ENCODE data around the gene AUNIP. TPM values are rescaled to one million over a fixed set of nuclear protein-coding genes. Genes with fewer than 3 reads are reported as not detected.

The AUNIP gene
- polyA plus RNA-seq, 1 of the 3 experiments (the other 2 are of a cell fraction), result 1.9 TPM

DNA sequence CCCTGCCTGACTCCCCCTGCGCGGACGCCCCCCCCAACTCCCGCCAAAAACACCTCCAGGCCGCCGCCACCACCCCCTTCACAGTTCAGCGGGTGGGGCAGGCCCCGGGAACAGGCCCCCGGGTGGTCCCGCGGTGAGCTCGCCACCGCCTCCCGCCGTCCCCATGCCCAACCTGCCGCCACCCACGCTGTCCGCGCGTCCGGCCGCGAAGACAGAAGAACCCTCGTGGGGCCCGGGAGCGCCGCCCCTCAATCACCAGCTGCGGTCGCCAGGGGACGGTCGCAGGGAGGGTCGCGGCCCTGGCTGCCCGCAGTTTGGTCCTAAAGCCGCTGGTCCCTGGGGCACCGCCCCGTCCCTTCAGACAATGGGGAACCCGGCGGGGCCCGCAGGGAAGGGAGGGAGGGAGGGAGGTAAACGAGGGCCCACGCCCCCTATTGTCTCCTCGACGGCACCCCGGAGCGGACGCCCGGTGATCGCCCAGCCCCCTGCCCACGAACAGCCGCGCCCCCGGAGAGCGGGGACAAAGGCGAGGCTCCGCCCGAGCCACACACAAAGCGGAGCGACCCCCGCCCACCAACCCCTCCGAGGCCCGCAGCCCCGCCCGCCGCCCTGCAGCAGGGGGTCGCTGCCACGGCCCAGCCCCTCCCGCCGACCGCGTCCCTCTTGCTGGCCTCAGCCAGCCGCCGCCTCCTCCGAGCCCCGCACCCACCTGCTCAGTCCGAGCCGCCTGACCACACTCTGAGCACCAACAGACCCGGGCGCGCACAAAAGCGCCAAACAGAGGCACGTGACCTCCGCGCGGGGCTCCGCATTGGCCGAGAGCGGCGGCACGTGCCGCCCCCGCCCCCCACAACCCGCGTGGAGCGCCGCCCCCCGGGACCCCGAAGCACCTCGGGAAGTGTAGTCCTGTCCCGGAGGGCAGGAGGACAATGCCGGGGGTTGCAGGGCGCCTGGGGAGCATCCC lies 46.7 kb upstream of the AUNIP start, which contains the start of gene STMN1:
STMN1 (minus strand) TSS at position 740 of the 964 bp plus-strand sequence. CDS start 1,743 bp downstream, outside the sequence.
- Histone ChIP-seq H3K4me3 (ENCODE audit: low read depth in 2 of 2, low read length in 1 of 2) (peak within 1 kb of the TSS; percentile 85 to 92), H3K9me2 (no peaks in the 10 kb centered on the region), H3K36me3 (replicated peaks in 1 of 2; ENCODE audit: control insufficient read depth in 1 of 2, insufficient read depth in 2 of 2, low read length in 1 of 2) (peaks cover 26 to 27% of the 10 kb centered on the region in 2 experiments), H3K4me2 (peak within 1 kb of the TSS; percentile 91), H3K27ac (ENCODE audit: low read depth in 2 of 2, low read length in 1 of 2) (peak within 1 kb of the TSS; percentile 84 to 92), H3F3A (replicated peaks; ENCODE audit: insufficient read depth) (peaks cover 19% of the 10 kb centered on the region), H3K79me2 (ENCODE audit: insufficient read depth) (peaks cover 46% of the 10 kb centered on the region), H3K27me3 (ENCODE audit: insufficient read depth) (no peaks in the 10 kb centered on the region), H2AFZ (ENCODE audit: low read depth) (peak within 1 kb of the TSS; percentile 75), H3K9ac (peak within 1 kb of the TSS; percentile 96), H3K9me3 (no peaks in the 10 kb centered on the region), H4K20me1 (ENCODE audit: insufficient read depth) (peaks cover 18% of the 10 kb centered on the region; the same call in 1 of the 2 replicates), H3K4me1 (ENCODE audit: control insufficient read depth in 1 of 2, insufficient read depth in 2 of 2, low read depth in 1 of 2, low read length in 1 of 2) (peaks cover 13% of the 10 kb centered on the region in 2 experiments; a peak in 3 of 4 replicates)
- CTCF ChIA-PET, result interaction anchor here (1.4 to 13.3 kb wide), 4 partner anchors 11 to 104 kb away, joined by 6 to 344 read pairs (median 34); partner anchors contain the start of gene PAFAH2
- DNase-seq, result peak; percentile 97
- 0% methylated on average over 8 of the region's 102 CpGs for WGBS (ENCODE audit: low lambda C conversion rate)
- POLR2A ChIA-PET, result interaction anchor here (1.6 to 4.2 kb wide), 5 partner anchors 10 to 116 kb away, joined by 3 to 16 read pairs (median 12); partner anchors contain the start of genes EXTL1, PAFAH2 and PAQR7
- TF ChIP-seq, protein P1, sequence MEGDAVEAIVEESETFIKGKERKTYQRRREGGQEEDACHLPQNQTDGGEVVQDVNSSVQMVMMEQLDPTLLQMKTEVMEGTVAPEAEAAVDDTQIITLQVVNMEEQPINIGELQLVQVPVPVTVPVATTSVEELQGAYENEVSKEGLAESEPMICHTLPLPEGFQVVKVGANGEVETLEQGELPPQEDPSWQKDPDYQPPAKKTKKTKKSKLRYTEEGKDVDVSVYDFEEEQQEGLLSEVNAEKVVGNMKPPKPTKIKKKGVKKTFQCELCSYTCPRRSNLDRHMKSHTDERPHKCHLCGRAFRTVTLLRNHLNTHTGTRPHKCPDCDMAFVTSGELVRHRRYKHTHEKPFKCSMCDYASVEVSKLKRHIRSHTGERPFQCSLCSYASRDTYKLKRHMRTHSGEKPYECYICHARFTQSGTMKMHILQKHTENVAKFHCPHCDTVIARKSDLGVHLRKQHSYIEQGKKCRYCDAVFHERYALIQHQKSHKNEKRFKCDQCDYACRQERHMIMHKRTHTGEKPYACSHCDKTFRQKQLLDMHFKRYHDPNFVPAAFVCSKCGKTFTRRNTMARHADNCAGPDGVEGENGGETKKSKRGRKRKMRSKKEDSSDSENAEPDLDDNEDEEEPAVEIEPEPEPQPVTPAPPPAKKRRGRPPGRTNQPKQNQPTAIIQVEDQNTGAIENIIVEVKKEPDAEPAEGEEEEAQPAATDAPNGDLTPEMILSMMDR (IDR thresholded peaks at IDR 0.05), result no peak
- TF ChIP-seq, protein P2, sequence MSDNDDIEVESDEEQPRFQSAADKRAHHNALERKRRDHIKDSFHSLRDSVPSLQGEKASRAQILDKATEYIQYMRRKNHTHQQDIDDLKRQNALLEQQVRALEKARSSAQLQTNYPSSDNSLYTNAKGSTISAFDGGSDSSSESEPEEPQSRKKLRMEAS (IDR thresholded peaks at IDR 0.05; ENCODE audit: low read depth), result peak; percentile 86
- TF ChIP-seq YY1 (IDR thresholded peaks at IDR 0.05; ENCODE audit: low read depth) (peak; percentile 49; the same call in 1 of the 2 replicates), FOXJ3 (CRISPR knock-in tag; IDR thresholded peaks at IDR 0.05) (no peak), SMC3 (IDR thresholded peaks at IDR 0.05; ENCODE audit: low read depth, low read length) (no peak), MEF2A (IDR thresholded peaks at IDR 0.05; ENCODE audit: borderline replicate concordance, low read depth) (no peak), RCOR1 (IDR thresholded peaks at IDR 0.05; ENCODE audit: low read length) (no peak), SIN3A (IDR thresholded peaks at IDR 0.05; ENCODE audit: borderline replicate concordance, low read depth, low read length) (peak; percentile 84; the same call in 1 of the 2 replicates), JUND (IDR thresholded peaks at IDR 0.05) (no peak), EZH2phosphoT487 (IDR thresholded peaks at IDR 0.05; ENCODE audit: borderline replicate concordance, low read depth) (no peak), RXRA (IDR thresholded peaks at IDR 0.05; ENCODE audit: borderline replicate concordance, low read depth) (no peak), FOXM1 (IDR thresholded peaks at IDR 0.05; ENCODE audit: low read depth) (no peak), RAD21 (IDR thresholded peaks at IDR 0.05; ENCODE audit: low read length) (no peak), NFIC (IDR thresholded peaks at IDR 0.05; ENCODE audit: borderline replicate concordance) (no peak), EP300 (IDR thresholded peaks at IDR 0.05; ENCODE audit: borderline replicate concordance in 1 of 2, low read depth in 1 of 2, low read length in 1 of 2) (no peak; a peak in 1 of 4 replicates), FOSL2 (IDR thresholded peaks at IDR 0.05; ENCODE audit: borderline replicate concordance, low read depth) (no peak)
- TF ChIP-seq, protein P3, sequence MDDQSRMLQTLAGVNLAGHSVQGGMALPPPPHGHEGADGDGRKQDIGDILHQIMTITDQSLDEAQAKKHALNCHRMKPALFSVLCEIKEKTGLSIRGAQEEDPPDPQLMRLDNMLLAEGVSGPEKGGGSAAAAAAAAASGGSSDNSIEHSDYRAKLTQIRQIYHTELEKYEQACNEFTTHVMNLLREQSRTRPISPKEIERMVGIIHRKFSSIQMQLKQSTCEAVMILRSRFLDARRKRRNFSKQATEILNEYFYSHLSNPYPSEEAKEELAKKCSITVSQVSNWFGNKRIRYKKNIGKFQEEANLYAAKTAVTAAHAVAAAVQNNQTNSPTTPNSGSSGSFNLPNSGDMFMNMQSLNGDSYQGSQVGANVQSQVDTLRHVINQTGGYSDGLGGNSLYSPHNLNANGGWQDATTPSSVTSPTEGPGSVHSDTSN (IDR thresholded peaks at IDR 0.05), result no peak
- TF ChIP-seq, protein P4, sequence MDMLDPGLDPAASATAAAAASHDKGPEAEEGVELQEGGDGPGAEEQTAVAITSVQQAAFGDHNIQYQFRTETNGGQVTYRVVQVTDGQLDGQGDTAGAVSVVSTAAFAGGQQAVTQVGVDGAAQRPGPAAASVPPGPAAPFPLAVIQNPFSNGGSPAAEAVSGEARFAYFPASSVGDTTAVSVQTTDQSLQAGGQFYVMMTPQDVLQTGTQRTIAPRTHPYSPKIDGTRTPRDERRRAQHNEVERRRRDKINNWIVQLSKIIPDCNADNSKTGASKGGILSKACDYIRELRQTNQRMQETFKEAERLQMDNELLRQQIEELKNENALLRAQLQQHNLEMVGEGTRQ (IDR thresholded peaks at IDR 0.05; ENCODE audit: borderline replicate concordance, low read depth, low read length), result peak; percentile 98
- TF ChIP-seq, protein P5, sequence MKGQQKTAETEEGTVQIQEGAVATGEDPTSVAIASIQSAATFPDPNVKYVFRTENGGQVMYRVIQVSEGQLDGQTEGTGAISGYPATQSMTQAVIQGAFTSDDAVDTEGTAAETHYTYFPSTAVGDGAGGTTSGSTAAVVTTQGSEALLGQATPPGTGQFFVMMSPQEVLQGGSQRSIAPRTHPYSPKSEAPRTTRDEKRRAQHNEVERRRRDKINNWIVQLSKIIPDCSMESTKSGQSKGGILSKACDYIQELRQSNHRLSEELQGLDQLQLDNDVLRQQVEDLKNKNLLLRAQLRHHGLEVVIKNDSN (IDR thresholded peaks at IDR 0.05; ENCODE audit: borderline replicate concordance, low read depth), result peak; percentile 99
- TF ChIP-seq, protein P6, sequence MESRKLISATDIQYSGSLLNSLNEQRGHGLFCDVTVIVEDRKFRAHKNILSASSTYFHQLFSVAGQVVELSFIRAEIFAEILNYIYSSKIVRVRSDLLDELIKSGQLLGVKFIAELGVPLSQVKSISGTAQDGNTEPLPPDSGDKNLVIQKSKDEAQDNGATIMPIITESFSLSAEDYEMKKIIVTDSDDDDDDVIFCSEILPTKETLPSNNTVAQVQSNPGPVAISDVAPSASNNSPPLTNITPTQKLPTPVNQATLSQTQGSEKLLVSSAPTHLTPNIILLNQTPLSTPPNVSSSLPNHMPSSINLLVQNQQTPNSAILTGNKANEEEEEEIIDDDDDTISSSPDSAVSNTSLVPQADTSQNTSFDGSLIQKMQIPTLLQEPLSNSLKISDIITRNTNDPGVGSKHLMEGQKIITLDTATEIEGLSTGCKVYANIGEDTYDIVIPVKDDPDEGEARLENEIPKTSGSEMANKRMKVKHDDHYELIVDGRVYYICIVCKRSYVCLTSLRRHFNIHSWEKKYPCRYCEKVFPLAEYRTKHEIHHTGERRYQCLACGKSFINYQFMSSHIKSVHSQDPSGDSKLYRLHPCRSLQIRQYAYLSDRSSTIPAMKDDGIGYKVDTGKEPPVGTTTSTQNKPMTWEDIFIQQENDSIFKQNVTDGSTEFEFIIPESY (IDR thresholded peaks at IDR 0.05; ENCODE audit: borderline replicate concordance, low read depth), result no peak
